ENCODE measurements around the gene CLN6.

DNA sequence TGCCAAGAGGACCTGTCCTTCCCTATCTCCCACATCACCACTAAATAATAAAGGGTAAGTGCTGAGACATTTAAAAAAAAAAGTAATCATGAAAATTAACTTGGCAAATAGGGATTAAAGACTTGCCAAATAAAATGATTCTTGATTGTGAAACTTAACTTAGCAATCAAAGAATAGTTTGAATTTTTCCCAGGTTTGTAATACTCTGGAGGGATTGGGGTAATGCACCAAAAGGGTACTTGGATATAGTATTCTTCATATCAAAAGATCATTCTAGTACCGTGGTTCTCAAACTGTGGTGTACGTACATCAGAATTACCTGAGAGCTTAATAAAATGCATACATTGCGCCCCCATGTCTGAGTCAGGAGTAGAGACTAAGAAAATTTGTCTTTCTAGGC lies 52.9 kb downstream of the CLN6 start:
- TF ChIP-seq, protein P1, sequence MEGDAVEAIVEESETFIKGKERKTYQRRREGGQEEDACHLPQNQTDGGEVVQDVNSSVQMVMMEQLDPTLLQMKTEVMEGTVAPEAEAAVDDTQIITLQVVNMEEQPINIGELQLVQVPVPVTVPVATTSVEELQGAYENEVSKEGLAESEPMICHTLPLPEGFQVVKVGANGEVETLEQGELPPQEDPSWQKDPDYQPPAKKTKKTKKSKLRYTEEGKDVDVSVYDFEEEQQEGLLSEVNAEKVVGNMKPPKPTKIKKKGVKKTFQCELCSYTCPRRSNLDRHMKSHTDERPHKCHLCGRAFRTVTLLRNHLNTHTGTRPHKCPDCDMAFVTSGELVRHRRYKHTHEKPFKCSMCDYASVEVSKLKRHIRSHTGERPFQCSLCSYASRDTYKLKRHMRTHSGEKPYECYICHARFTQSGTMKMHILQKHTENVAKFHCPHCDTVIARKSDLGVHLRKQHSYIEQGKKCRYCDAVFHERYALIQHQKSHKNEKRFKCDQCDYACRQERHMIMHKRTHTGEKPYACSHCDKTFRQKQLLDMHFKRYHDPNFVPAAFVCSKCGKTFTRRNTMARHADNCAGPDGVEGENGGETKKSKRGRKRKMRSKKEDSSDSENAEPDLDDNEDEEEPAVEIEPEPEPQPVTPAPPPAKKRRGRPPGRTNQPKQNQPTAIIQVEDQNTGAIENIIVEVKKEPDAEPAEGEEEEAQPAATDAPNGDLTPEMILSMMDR (IDR thresholded peaks at IDR 0.05), result no peak
- TF ChIP-seq POLR2A (IDR thresholded peaks at IDR 0.05), result no peak

All from esophagus squamous epithelium (tissue), 4 donors.